Midbrain (tissue), 1 donor: ENCODE results near the gene C1QTNF1.
"Not testable (repeated sequence)": the region's sequence is repeated elsewhere in the genome, so short reads cannot be mapped to it uniquely, and the experiment has no call there.

Source experiments
- DNase-seq: peaks from one replicate; lab custom pipeline; 2025; lab: John Stamatoyannopoulos, UW

Gene C1QTNF1

GRCh38 chr17:79023180-79023705 is 726 bp upstream of the C1QTNF1 start:
- no peak for DNase-seq

GRCh38 chr17:79024901-79025737 is 1.1 kb downstream of the C1QTNF1 start:
- no peak for DNase-seq

- DNase-seq, result no peak
Observed at GRCh38 chr17:79026376-79027273, 2.7 kb downstream of the C1QTNF1 start.

GRCh38 chr17:79027274-79027924 is 3.4 kb downstream of the C1QTNF1 start:
- DNase-seq, result no peak

GRCh38 chr17:79027925-79028491 is 4.0 kb downstream of the C1QTNF1 start:
- no peak for DNase-seq

- no peak for DNase-seq
Observed at GRCh38 chr17:79028496-79029326, 4.7 kb downstream of the C1QTNF1 start.

GRCh38 chr17:79029327-79030009 is 5.5 kb downstream of the C1QTNF1 start:
- no peak for DNase-seq

- DNase-seq, result not testable (repeated sequence)
Observed at GRCh38 chr17:79030636-79031035, 6.7 kb downstream of the C1QTNF1 start.

- DNase-seq, result no peak
Observed at GRCh38 chr17:79031996-79032875, 8.3 kb downstream of the C1QTNF1 start.

GRCh38 chr17:79033046-79033616 is 9.2 kb downstream of the C1QTNF1 start:
- DNase-seq, result no peak

GRCh38 chr17:79033741-79034501 is 10.0 kb downstream of the C1QTNF1 start:
- peak; percentile 80 for DNase-seq

- DNase-seq, result no peak
Observed at GRCh38 chr17:79034931-79035485, 11.0 kb downstream of the C1QTNF1 start.

GRCh38 chr17:79035686-79036085 is 11.7 kb downstream of the C1QTNF1 start:
- no peak for DNase-seq

- no peak for DNase-seq
Observed at GRCh38 chr17:79036181-79036580, 12.2 kb downstream of the C1QTNF1 start.

- peak; percentile 47 for DNase-seq
Observed at GRCh38 chr17:79036596-79036995, 12.6 kb downstream of the C1QTNF1 start.

GRCh38 chr17:79038545-79039135 is 14.7 kb downstream of the C1QTNF1 start:
- DNase-seq, result no peak

- no peak for DNase-seq
Observed at GRCh38 chr17:79039171-79039570, 15.2 kb downstream of the C1QTNF1 start.
